GM23248 (cell line): ENCODE data around the gene ESRP2. TPM values are rescaled to one million over a fixed set of nuclear protein-coding genes. Genes with fewer than 3 reads are reported as not detected.

ENCODE experiments used
- DNase-seq: peaks from one replicate; pipeline ENCODE4 v3.0.0-alpha.2; 2015
- H2AFZ ChIP-seq: fragments of 200-600 bp; sonication (generic); 2 replicates; pipeline ENCODE4 v1.6.1; 2016; ENCODE audit warnings: antibody characterized with exemption
- H3F3A ChIP-seq: fragments of 200-600 bp; sonication (generic); 2 replicates; pipeline ENCODE4 v1.6.1; 2016; ENCODE audit warnings: mild to moderate bottlenecking, antibody characterized with exemption, mixed run types; ENCODE audit not compliant: insufficient read depth
- H3K27ac ChIP-seq: fragments of 200-600 bp; sonication (generic); 2 replicates; pipeline ENCODE4 v1.5.1; 2016; ENCODE audit warnings: mild to moderate bottlenecking
- H3K27me3 ChIP-seq: fragments of 200-600 bp; sonication (generic); replicated peaks from 2 replicates; pipeline ENCODE4 v1.6.1; 2016; ENCODE audit warnings: mild to moderate bottlenecking; ENCODE audit not compliant: insufficient read depth
- H3K36me3 ChIP-seq: fragments of 200-600 bp; sonication (generic); 2 replicates; pipeline ENCODE4 v1.6.1; 2016; ENCODE audit warnings: low read depth, mild to moderate bottlenecking
- H3K4me1 ChIP-seq: fragments of 200-600 bp; sonication (generic); 2 replicates; pipeline ENCODE4 v1.6.1; 2016; ENCODE audit warnings: mild to moderate bottlenecking; ENCODE audit not compliant: insufficient read depth
- H3K4me2 ChIP-seq: fragments of 200-600 bp; sonication (generic); one replicate; pipeline ENCODE4 v1.6.1; 2016; ENCODE audit warnings: mild to moderate bottlenecking; ENCODE audit not compliant: unreplicated experiment
- H3K4me3 ChIP-seq: fragments of 200-600 bp; sonication (generic); 2 replicates; pipeline ENCODE4 v1.5.1; 2016; ENCODE audit warnings: mild to moderate bottlenecking
- H3K79me2 ChIP-seq: fragments of 200-600 bp; sonication (generic); 2 replicates; pipeline ENCODE4 v1.6.1; 2016; ENCODE audit warnings: mild to moderate bottlenecking; ENCODE audit not compliant: insufficient read depth
- H3K9ac ChIP-seq: fragments of 200-600 bp; sonication (generic); 2 replicates; pipeline ENCODE4 v1.6.1; 2016; ENCODE audit warnings: mild to moderate bottlenecking
- H3K9me2 ChIP-seq: fragments of 200-600 bp; sonication (generic); 2 replicates; pipeline ENCODE4 v1.6.1; 2016; ENCODE audit warnings: mixed run types, mild to moderate bottlenecking, moderate library complexity; ENCODE audit not compliant: insufficient read depth
- H3K9me3 ChIP-seq: fragments of 200-600 bp; sonication (generic); one replicate; pipeline ENCODE4 v1.6.1; 2017; ENCODE audit warnings: low read depth
- H4K20me1 ChIP-seq: fragments of 200-600 bp; sonication (generic); 2 replicates; pipeline ENCODE4 v1.6.0; 2016; ENCODE audit not compliant: insufficient read depth
- EZH2 ChIP-seq: fragments of 200-600 bp; sonication (generic); IDR thresholded peaks from 2 replicates; pipeline ENCODE4 v1.6.1; 2018; ENCODE audit warnings: antibody characterized with exemption, mild to moderate bottlenecking; ENCODE audit not compliant: insufficient read depth, poor library complexity, severe bottlenecking
- EZH2phosphoT487 ChIP-seq: fragments of 200-600 bp; sonication (generic); IDR thresholded peaks from 2 replicates; pipeline ENCODE4 v1.6.1; 2018; ENCODE audit warnings: antibody characterized with exemption, moderate library complexity, mild to moderate bottlenecking, low read depth; ENCODE audit not compliant: insufficient read depth
- WGBS, 2 experiments: methylation state at CpG; one replicate each; pipeline ENCODE4 v1.1.6; 2015 to 2017; ENCODE audit warnings: low lambda C conversion rate in 2 of 2, low coverage in 1 of 2; ENCODE audit errors: missing lambda C conversion rate in 2 of 2; 5-methylcytosine and 5-hydroxymethylcytosine counted together
- in situ Hi-C: fragments of 300-500 bp; cut with MboI; formaldehyde crosslinking; loops from 2 replicates; pipeline ENCODE4 v1.15.0; 2020
- polyA plus RNA-seq: library from polyadenylated mRNA; unstranded; fragments of >200 nt; fragmentation: Nextera tagmentation; extraction: Ambion mirVana; gene quantifications from 2 replicates; pipeline ENCODE4 v1.2.1, GENCODE V29; 2016
- total RNA-seq: library from RNA; depleted of rRNA; stranded (reverse); fragments of >200 nt; shearing (Covaris generic); gene quantifications from 2 replicates; pipeline ENCODE4 v1.2.3, GENCODE V29; 2014

Gene ESRP2
- total and polyA plus RNA-seq, 2 experiments from 2014 or later, result 0.32 to 0.34 TPM

- H3K27me3 ChIP-seq, result no peaks in the 10 kb centered on the region
- no peak for DNase-seq
- H3K9me3 ChIP-seq, result no peaks in the 10 kb centered on the region
- in situ Hi-C loops, result no loop called here
- peak overlapping the region; percentile 84 for H3K4me2 ChIP-seq
- WGBS, 2 experiments, result 23 to 25% methylated on average over 20 of the region's 20 CpGs
- H2AFZ ChIP-seq, result peak overlapping the region; percentile 86
- TF ChIP-seq EZH2, result no peak
- TF ChIP-seq EZH2phosphoT487, result no peak
- no peaks in the 10 kb centered on the region for H4K20me1 ChIP-seq
- H3F3A ChIP-seq, result no peaks in the 10 kb centered on the region
- peak overlapping the region; percentile 82 for H3K9ac ChIP-seq
- H3K4me3 ChIP-seq, result peak overlapping the region; percentile 72
- H3K27ac ChIP-seq, result peak overlapping the region; percentile 87
- H3K79me2 ChIP-seq, result no peaks in the 10 kb centered on the region
- H3K36me3 ChIP-seq, result no peaks in the 10 kb centered on the region
- H3K9me2 ChIP-seq, result no peaks in the 10 kb centered on the region
- H3K4me1 ChIP-seq, result 0 out of 2 replicates have a peak, but pooled peaks cover 5% of the 10 kb centered on the region
Observed at GRCh38 chr16:68238029-68238345, 2.1 kb upstream of the ESRP2 start.

- H3K9me3 ChIP-seq, result no peaks in the 10 kb centered on the region
- TF ChIP-seq EZH2phosphoT487 (no peak), EZH2 (no peak)
- no peaks in the 10 kb centered on the region for H3K79me2 ChIP-seq
Observed at GRCh38 chr16:68237243-68238028, 1.5 kb upstream of the ESRP2 start.

GRCh38 chr16:68236826-68237242 is 907 bp upstream of the ESRP2 start:
- TF ChIP-seq EZH2phosphoT487 (no peak), EZH2 (no peak)
- Histone ChIP-seq H3K27ac (peak overlapping the region; percentile 87), H3K4me2 (peak overlapping the region; percentile 62), H3K9ac (peak overlapping the region; percentile 78), H4K20me1 (no peaks in the 10 kb centered on the region), H3K9me3 (no peaks in the 10 kb centered on the region), H3F3A (no peaks in the 10 kb centered on the region), H2AFZ (peak overlapping the region; percentile 74), H3K27me3 (no peaks in the 10 kb centered on the region), H3K9me2 (no peaks in the 10 kb centered on the region), H3K36me3 (no peaks in the 10 kb centered on the region), H3K4me1 (0 out of 2 replicates have a peak, but pooled peaks cover 5% of the 10 kb centered on the region), H3K4me3 (peak overlapping the region; percentile 72), H3K79me2 (no peaks in the 10 kb centered on the region)
- in situ Hi-C loops, result no loop called here
- 38 to 46% methylated on average over 20 to 21 of the region's 21 CpGs for WGBS, 2 experiments
- no peak for DNase-seq

More at GRCh38 chr16:68237243-68238028, 1.5 kb upstream of the ESRP2 start:
- WGBS, 2 experiments, result 1 to 2% methylated on average over 58 to 63 of the region's 72 CpGs
- no peaks in the 10 kb centered on the region for H3K36me3 ChIP-seq
- peak overlapping the region; percentile 86 for H2AFZ ChIP-seq
- H3K4me1 ChIP-seq, result 0 out of 2 replicates have a peak, but pooled peaks cover 5% of the 10 kb centered on the region
- in situ Hi-C loops, result no loop called here
- H3K9me2 ChIP-seq, result no peaks in the 10 kb centered on the region
- peak overlapping the region; percentile 87 for H3K27ac ChIP-seq
- H3K4me3 ChIP-seq, result peak overlapping the region; percentile 72
- no peaks in the 10 kb centered on the region for H4K20me1 ChIP-seq
- peak overlapping the region; percentile 82 for H3K9ac ChIP-seq
- H3K4me2 ChIP-seq, result peak overlapping the region; percentile 84
- no peaks in the 10 kb centered on the region for H3F3A ChIP-seq
- DNase-seq, result peak; percentile 99
- no peaks in the 10 kb centered on the region for H3K27me3 ChIP-seq

GRCh38 chr16:68236137-68236825 is 354 bp upstream of the ESRP2 start:
- H2AFZ ChIP-seq, result peak overlapping the region; percentile 74; the same call in 1 of the 2 replicates
- H3K9me3 ChIP-seq, result no peaks in the 10 kb centered on the region
- no peak overlapping the region for H3K9ac ChIP-seq
- no peaks in the 10 kb centered on the region for H3K27me3 ChIP-seq
- no peaks in the 10 kb centered on the region for H4K20me1 ChIP-seq
- DNase-seq, result peak; percentile 24
- no peaks in the 10 kb centered on the region for H3F3A ChIP-seq
- H3K4me3 ChIP-seq, result no peak overlapping the region; the same call in 1 of the 2 replicates
- no peak overlapping the region for H3K27ac ChIP-seq
- no peaks in the 10 kb centered on the region for H3K9me2 ChIP-seq
- no peak for TF ChIP-seq EZH2
- no peak for TF ChIP-seq EZH2phosphoT487
- no peaks in the 10 kb centered on the region for H3K79me2 ChIP-seq
- H3K4me2 ChIP-seq, result peak overlapping the region; percentile 6
- WGBS, 2 experiments, result 29 to 65% methylated on average over 17 to 45 of the region's 45 CpGs
- H3K4me1 ChIP-seq, result 0 out of 2 replicates have a peak, but pooled peaks cover 5% of the 10 kb centered on the region
- H3K36me3 ChIP-seq, result no peaks in the 10 kb centered on the region
- in situ Hi-C loops, result no loop called here
